Motor neuron (in vitro differentiated cells): ENCODE results near the gene ATP13A1. TPM values are rescaled to one million over a fixed set of nuclear protein-coding genes. Genes with fewer than 3 reads are reported as not detected.
"Not testable (repeated sequence)": the region's sequence is repeated elsewhere in the genome, so short reads cannot be mapped to it uniquely, and the experiment has no call there.

ENCODE experiments used
- ATAC-seq, 8 experiments: fragments of 200-7000 bp; cut with Tn5 transposase; replicated peaks in 6 of 8; 2 replicates each; pipeline ENCODE4 v1.8.0; 2021; ENCODE audit warnings: mild to moderate bottlenecking in 8 of 8, moderate library complexity in 8 of 8
- H3K27ac ChIP-seq, 2 donors: fragments of 250-450 bp; sonication (Bioruptor Pico); 2 replicates each; pipeline ENCODE4 v1.9.0; 2021; ENCODE audit warnings: antibody characterized with exemption in 2 of 2, mild to moderate bottlenecking in 2 of 2, moderate library complexity in 1 of 2
- H3K4me1 ChIP-seq, 2 donors: fragments of 250-450 bp; sonication (Bioruptor Pico); replicated peaks in 1 of 2; 2 replicates each; pipeline ENCODE4 v1.6.1; 2021; ENCODE audit warnings: antibody characterized with exemption in 2 of 2, mild to moderate bottlenecking in 2 of 2, moderate library complexity in 1 of 2
- H3K4me3 ChIP-seq, 5 donors: fragments of 250-450 bp; sonication (Bioruptor Pico); 2 replicates each; pipeline ENCODE4 v1.9.0; 2021; ENCODE audit warnings: antibody characterized with exemption in 5 of 5, mild to moderate bottlenecking in 5 of 5, moderate library complexity in 4 of 5
- WGBS, 10 experiments: fragments of 450-650 bp; shearing (Covaris generic); methylation state at CpG; one replicate each; pipeline ENCODE4 v1.0.0; 2022; 5-methylcytosine and 5-hydroxymethylcytosine counted together
- in situ Hi-C, 9 experiments: fragments of 400-800 bp; cut with MboI; loops; one replicate each; pipeline ENCODE4 v1.15.0; 2021; ENCODE audit warnings: low sequenced_read_pairs in 9 of 9, low pct_unique_long_range_greater_than_20kb in 2 of 9; ENCODE audit not compliant: unreplicated experiment in 9 of 9
- total RNA-seq, 8 experiments: library from RNA; unstranded; fragments of 300-600 nt; gene quantifications; 2 replicates each; pipeline versions ENCODE4 v1.2.3 to v1.2.4, GENCODE V29; 2022

ATP13A1 gene
- total RNA-seq, 8 experiments from 2014 or later, result 18.7 to 96.9 (median 31.1) TPM

DNA sequence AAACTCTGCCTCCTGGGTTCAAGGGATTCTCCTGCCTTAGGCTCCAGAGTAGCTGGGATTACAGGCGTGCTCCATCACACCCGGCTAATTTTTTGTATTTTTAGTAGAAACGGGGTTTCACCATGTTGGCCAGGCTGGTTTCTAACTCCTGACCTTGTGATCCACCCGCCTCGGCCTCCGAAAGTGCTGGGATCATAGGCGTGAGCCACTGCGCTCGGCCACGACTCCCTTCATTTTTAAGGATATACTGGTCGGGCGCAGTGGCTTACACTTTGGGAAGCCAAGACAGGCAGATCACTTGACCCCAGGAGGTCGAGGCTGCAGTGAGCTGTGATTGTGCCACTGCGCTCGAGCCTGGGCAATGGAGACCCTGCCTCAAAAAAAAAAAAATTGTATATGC, 22.6 kb upstream of the ATP13A1 start:
- WGBS, 10 experiments, result 85 to 100% (median 95%) methylated on average over 3 to 15 of the region's 15 CpGs; no CpG with 5 or more reads in 1 of the 10 experiments
- H3K4me3 ChIP-seq, H3K27ac ChIP-seq, H3K4me1 ChIP-seq, in situ Hi-C loops, ATAC-seq: not testable (repeated sequence)

DNA sequence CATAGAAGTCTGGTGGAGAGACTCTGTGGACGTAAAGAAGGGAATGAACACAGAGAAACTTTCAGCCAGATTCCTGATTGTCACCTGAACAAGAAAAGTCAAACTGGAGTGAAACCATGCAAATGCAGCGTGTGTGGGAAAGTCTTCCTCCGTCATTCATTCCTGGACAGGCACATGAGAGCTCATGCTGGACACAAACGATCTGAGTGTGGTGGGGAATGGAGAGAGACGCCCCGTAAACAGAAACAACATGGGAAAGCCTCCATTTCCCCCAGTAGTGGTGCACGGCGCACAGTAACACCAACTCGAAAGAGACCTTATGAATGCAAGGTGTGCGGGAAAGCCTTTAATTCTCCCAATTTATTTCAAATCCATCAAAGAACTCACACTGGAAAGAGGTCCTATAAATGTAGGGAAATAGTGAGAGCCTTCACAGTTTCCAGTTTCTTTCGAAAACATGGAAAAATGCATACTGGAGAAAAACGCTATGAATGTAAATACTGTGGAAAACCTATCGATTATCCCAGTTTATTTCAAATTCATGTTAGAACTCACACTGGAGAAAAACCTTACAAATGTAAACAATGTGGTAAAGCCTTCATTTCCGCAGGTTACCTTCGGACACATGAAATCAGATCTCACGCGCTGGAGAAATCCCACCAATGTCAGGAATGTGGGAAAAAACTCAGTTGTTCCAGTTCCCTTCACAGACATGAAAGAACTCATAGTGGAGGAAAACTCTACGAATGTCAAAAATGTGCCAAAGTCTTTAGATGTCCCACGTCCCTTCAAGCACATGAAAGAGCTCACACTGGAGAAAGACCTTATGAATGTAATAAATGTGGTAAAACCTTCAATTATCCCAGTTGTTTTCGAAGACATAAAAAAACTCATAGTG, 15.9 kb upstream of the ATP13A1 start:
- in situ Hi-C loops, result no loop called here
- 83 to 100% (median 96%) methylated on average over 3 to 19 of the region's 20 CpGs for WGBS, 10 experiments

DNA sequence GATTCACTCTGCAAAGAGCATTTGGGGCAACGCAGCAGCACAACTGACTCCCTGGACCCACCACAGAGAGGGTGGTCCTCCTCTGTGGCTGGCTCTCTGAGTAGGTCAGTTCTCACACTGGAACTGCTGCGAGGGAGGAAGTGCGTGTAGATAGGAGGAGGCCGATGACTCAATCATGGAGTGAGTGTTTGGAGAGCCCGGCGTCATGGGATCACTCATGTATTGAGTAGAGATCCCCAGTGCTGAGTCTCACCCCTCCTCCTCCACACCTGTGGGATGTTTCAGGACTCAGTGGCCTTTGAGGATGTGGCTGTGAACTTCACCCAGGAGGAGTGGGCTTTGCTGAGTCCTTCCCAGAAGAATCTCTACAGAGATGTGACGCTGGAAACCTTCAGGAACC, 14.1 kb upstream of the ATP13A1 start:
- no peak overlapping the region for H3K4me3 ChIP-seq
- no peaks in the 10 kb centered on the region for H3K4me1 ChIP-seq
- H3K27ac ChIP-seq, result no peak overlapping the region
- WGBS, 10 experiments, result 89 to 100% (median 100%) methylated on average over 1 to 4 of the region's 7 CpGs; no CpG with 5 or more reads in 5 of the 10 experiments
- in situ Hi-C loops, result no loop called here
- ATAC-seq, result no peak

More for the DNA sequence above, 15.9 kb upstream of the ATP13A1 start:
- Histone ChIP-seq H3K4me1 (no peaks in the 10 kb centered on the region), H3K27ac (no peak overlapping the region), H3K4me3 (no peak overlapping the region)
- ATAC-seq, result no peak

DNA sequence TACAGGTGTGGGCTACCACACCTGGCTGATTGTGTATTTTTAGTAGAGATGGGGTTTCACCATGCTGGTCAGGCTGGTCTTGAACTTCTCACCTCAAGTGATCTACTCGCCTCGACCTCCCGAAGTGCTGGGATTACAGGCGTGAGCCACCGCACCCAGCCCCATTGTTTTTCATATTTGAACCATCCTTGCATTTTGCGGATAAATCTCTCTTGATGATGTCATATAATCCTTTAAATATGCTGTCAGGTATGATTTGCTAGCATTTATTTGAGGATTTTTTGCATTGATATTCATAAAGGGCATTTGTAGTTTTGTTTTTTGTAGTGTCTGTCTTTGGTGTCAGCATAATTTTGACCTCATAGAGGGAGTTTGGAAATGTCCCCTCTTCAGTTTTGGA, 10.8 kb upstream of the ATP13A1 start:
- in situ Hi-C loops, result no loop called here
- Histone ChIP-seq H3K27ac (no peak overlapping the region), H3K4me1 (no peaks in the 10 kb centered on the region), H3K4me3 (no peak overlapping the region)
- WGBS, 10 experiments, result 93 to 100% (median 97%) methylated on average over 1 to 6 of the region's 6 CpGs; no CpG with 5 or more reads in 3 of the 10 experiments
- no peak for ATAC-seq

DNA sequence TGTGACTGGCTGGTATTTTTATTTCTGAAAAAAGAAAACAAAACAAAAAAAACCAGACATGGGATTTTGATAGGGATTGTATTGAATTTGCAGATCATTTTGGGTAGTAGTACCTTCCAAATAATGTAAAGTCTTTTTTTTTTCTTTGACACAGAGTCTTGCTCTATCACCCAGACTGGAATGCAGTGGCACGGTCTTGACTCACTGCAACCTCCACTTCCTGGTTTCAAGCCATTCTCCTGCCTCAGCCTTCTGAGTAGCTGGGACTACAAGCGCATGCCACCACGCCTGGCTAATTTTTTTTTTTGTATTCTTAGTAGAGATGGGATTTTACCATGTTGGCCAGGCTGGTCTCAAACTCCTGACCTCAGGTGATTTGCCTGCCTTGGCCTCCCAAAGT, 9.3 kb upstream of the ATP13A1 start:
- peaks cover 0 to 2% of the 10 kb centered on the region in 2 donors for H3K4me1 ChIP-seq
- H3K4me3 ChIP-seq, result no peak overlapping the region
- in situ Hi-C loops, result no loop called here
- 87 to 100% (median 100%) methylated on average over 1 to 3 of the region's 3 CpGs; no CpG with 5 or more reads in 3 of the 10 experiments for WGBS, 10 experiments
- ATAC-seq, result no peak
- no peak overlapping the region for H3K27ac ChIP-seq

DNA sequence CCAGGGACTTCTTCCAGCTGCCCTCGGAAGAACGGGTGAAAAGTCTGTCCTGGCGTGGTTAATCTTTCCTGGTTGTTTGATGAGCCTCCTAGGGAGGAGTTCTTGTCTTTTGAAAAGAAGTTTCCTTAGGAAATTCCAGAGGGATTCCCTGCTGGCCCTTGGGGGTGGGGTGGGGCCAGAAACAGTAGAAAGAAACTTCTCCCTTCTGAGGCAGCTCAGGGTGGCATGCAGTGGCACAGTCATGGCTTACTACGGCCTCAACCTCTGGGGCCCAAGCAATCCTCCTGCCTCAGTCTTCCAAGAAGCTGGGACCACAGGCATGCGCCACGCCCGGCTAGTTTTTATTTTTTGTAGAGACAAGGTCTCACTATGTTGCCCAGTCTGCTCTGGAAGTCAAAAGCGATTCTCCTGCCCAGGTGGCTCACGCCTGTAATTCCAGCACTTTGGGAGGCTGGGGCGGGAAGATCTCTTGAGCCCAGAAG, 6.6 kb upstream of the ATP13A1 start:
- in situ Hi-C loops, result no loop called here
- Histone ChIP-seq H3K4me1 (peaks cover 0 to 2% of the 10 kb centered on the region in 2 donors), H3K27ac (no peak overlapping the region), H3K4me3 (peak overlapping the region in 2 of 5 donors; percentile 83 to 86)
- WGBS, 10 experiments, result 20 to 100% (median 79%) methylated on average over 1 to 8 of the region's 10 CpGs; no CpG with 5 or more reads in 1 of the 10 experiments
- ATAC-seq, result no peak

DNA sequence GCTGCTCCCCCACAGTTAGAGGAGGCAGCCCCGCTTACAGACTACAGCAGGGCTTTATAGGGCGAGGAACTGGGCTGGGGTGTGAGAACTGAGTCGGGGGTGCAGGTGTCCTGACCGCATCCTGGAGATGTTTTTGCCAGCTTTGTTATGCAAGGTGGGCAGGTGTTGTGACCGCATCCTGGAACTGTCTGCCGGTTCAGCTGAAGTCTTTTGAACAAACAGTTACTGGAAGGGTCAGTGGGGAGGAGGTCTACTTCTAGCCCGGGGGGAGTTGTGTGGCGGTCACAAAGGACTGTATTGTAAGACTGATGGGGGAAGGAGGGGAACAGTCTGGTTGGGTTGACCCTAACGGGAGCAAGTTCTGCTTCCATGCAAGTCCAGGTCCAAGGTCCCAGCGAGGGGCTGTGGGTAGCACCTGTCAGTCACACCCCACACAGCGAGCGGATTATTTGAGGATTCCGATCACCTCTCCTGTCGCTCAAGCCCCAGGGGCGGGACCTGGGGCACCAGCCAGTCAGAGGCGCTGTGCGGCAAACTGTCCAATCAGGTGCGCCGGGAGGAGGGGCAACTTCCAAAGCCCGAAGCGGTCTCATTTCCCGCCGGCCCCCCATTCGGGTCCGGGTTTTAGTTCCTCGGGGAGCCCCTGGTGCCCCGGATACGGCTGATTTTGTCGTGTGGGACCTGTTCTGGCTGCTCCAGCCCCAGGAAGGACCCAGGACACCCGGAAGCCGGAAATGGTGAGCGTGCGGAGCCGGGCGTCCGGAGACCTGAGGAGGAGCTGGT, 4.9 kb upstream of the ATP13A1 start, which contains the start of gene ZNF101:
TSS of gene ZNF101 (plus strand) at position 610 of the 783 bp plus-strand sequence. CDS start at position 735, 125 bp downstream.
- Histone ChIP-seq H3K4me3 (peak within 1 kb of the TSS; percentile 83 to 86 (median 86)), H3K27ac (peak within 1 kb of the TSS in 1 of 2 donors; percentile 61), H3K4me1 (peaks cover 0 to 2% of the 10 kb centered on the region in 2 donors)
- in situ Hi-C loops, result no loop called here
- WGBS, 10 experiments, result 0 to 100% (median 18%) methylated on average over 1 to 7 of the region's 36 CpGs; no CpG with 5 or more reads in 2 of the 10 experiments
- ATAC-seq, result peak; percentile 66 to 82 (median 69)

DNA sequence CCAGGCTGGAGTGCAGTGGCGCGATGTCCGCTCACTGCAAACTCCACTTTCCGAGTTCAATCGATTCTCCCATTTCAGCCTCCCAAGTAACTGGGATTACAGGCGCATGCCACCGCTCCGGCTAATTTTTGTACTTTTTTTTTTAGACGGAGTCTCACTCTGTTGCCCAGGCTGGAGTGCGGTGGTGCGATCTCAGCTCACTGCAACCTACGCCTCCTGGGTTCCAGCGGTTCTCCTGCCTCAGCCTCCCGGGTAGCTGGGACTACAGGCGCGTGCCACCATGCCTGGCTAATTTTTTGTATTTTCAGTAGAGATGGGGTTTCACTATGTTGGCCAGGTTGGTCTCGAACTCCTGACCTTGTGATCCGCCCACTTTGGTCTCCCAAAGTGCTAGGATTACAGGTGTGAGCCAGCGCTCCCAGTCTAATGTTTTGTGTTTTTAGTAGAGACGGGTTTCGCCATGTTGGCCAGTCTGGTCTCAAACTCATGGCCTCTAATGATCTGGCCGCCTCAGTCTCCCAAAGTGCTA, 2.0 kb upstream of the ATP13A1 start:
- peaks cover 10 to 14% of the 10 kb centered on the region in 2 donors for H3K4me1 ChIP-seq
- H3K27ac ChIP-seq, H3K4me3 ChIP-seq, in situ Hi-C loops, ATAC-seq: not testable (repeated sequence)
- 87 to 98% (median 96%) methylated on average over 4 to 16 of the region's 22 CpGs for WGBS, 10 experiments

GRCh38 chr19:19662871-19663255, 613 bp downstream of the ATP13A1 start:
- peak in 2 of 8 experiments; percentile 6 to 8 for ATAC-seq
- Histone ChIP-seq H3K4me3 (peak overlapping the region; percentile 68 to 96 (median 87)), H3K27ac (peak overlapping the region; percentile 95 to 97), H3K4me1 (peaks cover 10 to 12% of the 10 kb centered on the region in 2 donors)
- 0 to 46% (median 28%) methylated on average over 1 to 9 of the region's 17 CpGs; no CpG with 5 or more reads in 3 of the 10 experiments for WGBS, 10 experiments
- in situ Hi-C loops, result no loop called here

DNA sequence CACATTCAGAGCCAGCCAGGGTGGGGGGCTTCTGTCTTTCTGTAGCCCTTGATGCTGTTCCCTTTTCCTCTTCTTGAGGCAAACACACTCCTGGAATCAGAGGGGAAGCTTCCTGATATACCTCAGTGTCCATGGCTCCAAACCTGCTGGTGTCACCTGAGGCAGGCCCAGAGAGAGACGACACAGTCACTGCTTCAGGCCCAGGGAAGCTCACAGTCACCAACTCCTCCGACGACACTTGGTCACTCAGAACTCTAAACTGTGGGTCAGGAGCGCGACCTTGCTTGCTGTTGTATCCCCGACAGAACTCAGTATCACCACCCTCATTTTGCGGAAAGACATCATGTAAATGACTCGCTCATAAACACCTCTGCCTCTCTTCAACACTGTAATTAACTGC, 1.1 kb downstream of the ATP13A1 start:
- Histone ChIP-seq H3K4me3 (peak overlapping the region; percentile 68 to 96 (median 87)), H3K4me1 (peaks cover 10 to 12% of the 10 kb centered on the region in 2 donors), H3K27ac (peak overlapping the region; percentile 95 to 97)
- in situ Hi-C loops, result no loop called here
- 40 to 93% (median 73%) methylated on average over 1 to 4 of the region's 8 CpGs; no CpG with 5 or more reads in 4 of the 10 experiments for WGBS, 10 experiments
- ATAC-seq, result no peak

GRCh38 chr19:19661675-19662251, 1.7 kb downstream of the ATP13A1 start:
- 57 to 91% (median 75%) methylated on average over 1 to 10 of the region's 18 CpGs; no CpG with 5 or more reads in 4 of the 10 experiments for WGBS, 10 experiments
- in situ Hi-C loops, result no loop called here
- Histone ChIP-seq H3K27ac (no peak overlapping the region), H3K4me3 (peak overlapping the region in 2 of 5 donors; percentile 68 to 95), H3K4me1 (peaks cover 10 to 12% of the 10 kb centered on the region in 2 donors)
- ATAC-seq, result no peak

GRCh38 chr19:19661141-19661674, 2.3 kb downstream of the ATP13A1 start:
- WGBS, 10 experiments, result 69 to 100% (median 91%) methylated on average over 2 to 9 of the region's 10 CpGs; no CpG with 5 or more reads in 7 of the 10 experiments
- Histone ChIP-seq H3K27ac (no peak overlapping the region), H3K4me1 (peaks cover 10 to 12% of the 10 kb centered on the region in 2 donors), H3K4me3 (no peak overlapping the region)
- no peak for ATAC-seq
- in situ Hi-C loops, result no loop called here
